NCI-H146 treated with DMSO at 0.1 percent for 48 hours (cell line): ENCODE measurements around the gene SCGB1C1.

ENCODE experiments used
- DNase-seq: peaks from one replicate; lab custom pipeline; 2025; ENCODE audit not compliant: unreplicated experiment; lab: John Stamatoyannopoulos, UW

Gene SCGB1C1

GRCh38 chr11:204587-205109 lies 11.8 kb downstream of the SCGB1C1 start:
- no peak for DNase-seq

GRCh38 chr11:205221-206001 lies 12.5 kb downstream of the SCGB1C1 start:
- no peak for DNase-seq

- DNase-seq: no peak
Observed at GRCh38 chr11:206002-206384, 13.1 kb downstream of the SCGB1C1 start.

GRCh38 chr11:206526-207207 lies 13.8 kb downstream of the SCGB1C1 start:
- DNase-seq: no peak

GRCh38 chr11:207208-207862 lies 14.5 kb downstream of the SCGB1C1 start, which contains the start of the genes BET1L and RIC8A:
Gene BET1L (minus strand): TSS chr11:207399. CDS start chr11:207321, 78 bp downstream.
Gene RIC8A (plus strand): TSS chr11:207708. CDS start chr11:208855, 1,147 bp downstream.
- peak; percentile 79 for DNase-seq

GRCh38 chr11:207863-208180 lies 14.9 kb downstream of the SCGB1C1 start:
- DNase-seq: no peak

- peak; percentile 5 for DNase-seq
Observed at GRCh38 chr11:208181-208916, 15.5 kb downstream of the SCGB1C1 start.

GRCh38 chr11:208917-209260 lies 16.0 kb downstream of the SCGB1C1 start:
- no peak for DNase-seq

- DNase-seq: no peak
Observed at GRCh38 chr11:209275-210121, 16.6 kb downstream of the SCGB1C1 start.

GRCh38 chr11:210122-210802 lies 17.4 kb downstream of the SCGB1C1 start:
- no peak for DNase-seq

- DNase-seq: no peak
Observed at GRCh38 chr11:210803-211180, 17.9 kb downstream of the SCGB1C1 start.

- no peak for DNase-seq
Observed at GRCh38 chr11:211295-211694, 18.4 kb downstream of the SCGB1C1 start.

GRCh38 chr11:211741-212140 lies 18.9 kb downstream of the SCGB1C1 start:
- no peak for DNase-seq

- no peak for DNase-seq
Observed at GRCh38 chr11:212150-213100, 19.5 kb downstream of the SCGB1C1 start.

GRCh38 chr11:213111-213510 lies 20.2 kb downstream of the SCGB1C1 start:
- no peak for DNase-seq

GRCh38 chr11:214083-214482 lies 21.2 kb downstream of the SCGB1C1 start:
- DNase-seq: no peak

GRCh38 chr11:215581-216037 lies 22.7 kb downstream of the SCGB1C1 start:
- no peak for DNase-seq
